ENCODE data around the gene PDHB.

DNA sequence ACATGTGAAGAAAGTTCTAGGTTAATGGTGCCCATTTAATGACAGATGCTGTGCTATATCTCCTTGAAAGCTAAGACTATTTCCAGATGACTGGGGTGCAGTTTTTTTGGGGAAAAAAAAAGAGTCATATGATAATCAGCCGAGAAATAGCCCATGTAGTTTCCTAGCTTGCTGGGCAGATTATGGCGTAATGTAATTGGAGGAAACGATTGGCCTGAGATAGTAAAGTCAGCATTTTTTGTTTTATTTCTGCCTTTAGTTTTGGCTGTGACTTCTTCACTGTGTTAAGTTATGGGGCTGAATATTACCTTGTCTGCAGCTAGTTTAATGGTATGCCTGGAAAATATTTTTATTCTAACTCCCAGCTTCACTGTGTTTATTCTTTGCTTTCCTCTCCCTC, 24.0 kb downstream of the PDHB start:
- no peak for TF ChIP-seq CTCF (CRISPR knock-in tag; IDR thresholded peaks at IDR 0.05)
- no peak for TF ChIP-seq DPF2 (CRISPR knock-in tag; IDR thresholded peaks at IDR 0.05; ENCODE audit: borderline replicate concordance, low read depth)

All from HepG2 (cell line).